C4-2B (cell line): ENCODE data around the gene CRYAB.

Source experiments
- CTCF ChIP-seq: fragments of 450-650 bp; conservative IDR thresholded peaks from 2 replicates; pipeline ENCODE4 v1.5.1; 2017; ENCODE audit warnings: mild to moderate bottlenecking
- ZFX ChIP-seq: fragments of 450-650 bp; IDR thresholded peaks from 2 replicates; pipeline ENCODE4 v1.6.1; 2017

DNA sequence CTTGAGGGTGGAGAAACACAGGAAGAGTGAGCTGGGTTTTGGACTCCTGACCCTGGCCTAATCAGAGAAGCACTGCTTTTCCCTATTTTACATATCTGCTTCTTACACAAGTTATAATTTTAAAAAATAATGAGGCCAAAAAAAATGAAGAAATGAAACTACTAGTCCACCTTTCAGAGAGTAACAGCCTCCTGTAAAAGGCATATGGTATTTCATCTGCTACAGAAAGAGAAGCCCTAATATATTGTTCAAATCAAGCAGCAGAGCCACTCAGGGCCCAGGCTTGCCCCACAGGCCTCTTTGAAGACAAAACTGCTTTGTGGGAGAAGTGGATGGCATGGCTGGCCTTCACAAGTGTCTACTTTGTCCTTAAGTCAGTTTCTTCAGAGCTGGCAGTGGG lies 35.6 kb upstream of the CRYAB start:
- TF ChIP-seq CTCF (no peak), ZFX (no peak)
